B cell (primary cell): ENCODE results near the gene ARL16. TPM values are rescaled to one million over a fixed set of nuclear protein-coding genes. Genes with fewer than 3 reads are reported as not detected.

Experiments used
- ATAC-seq: fragments of 200-7000 bp; cut with Tn5 transposase; one replicate; pipeline ENCODE4 v1.10.0; 2021; ENCODE audit warnings: low read depth, mild to moderate bottlenecking, moderate number of reproducible peaks, moderate library complexity
- CTCF ChIA-PET: fragments of 350-600 bp; sonication (Branson Sonifier 250); formaldehyde crosslinking; loops from one replicate; lab custom pipeline; 2021; ENCODE audit warnings: antibody characterized with exemption, inconsistent platforms; lab: Charles Lee
- POLR2A ChIA-PET: fragments of 350-600 bp; sonication (Branson Sonifier 250); formaldehyde crosslinking; loops from one replicate; lab custom pipeline; 2021; ENCODE audit warnings: antibody characterized with exemption; lab: Charles Lee
- DNase-seq: peaks from one replicate; pipeline ENCODE4 v3.0.0; 2013
- H2AFZ ChIP-seq: 2 replicates; pipeline ENCODE4 v1.6.1; 2012; ENCODE audit warnings: mild to moderate bottlenecking, low read depth, low read length; ENCODE audit not compliant: insufficient read depth, poor library complexity, severe bottlenecking
- H3K27ac ChIP-seq, 2 donors: 1 replicate in 1 of 2; 2 replicates in 1 of 2; pipeline ENCODE4 v1.5.1; 2012 to 2013; ENCODE audit warnings: low read length in 2 of 2, mild to moderate bottlenecking in 2 of 2, moderate library complexity in 1 of 2
- H3K27me3 ChIP-seq, 4 experiments: fragments of 200-600 bp in 1 of 4; sonication (generic) in 1 of 4; replicated peaks in 1 of 4; 1 replicate in 2 of 4; 2 replicates in 2 of 4; pipeline versions ENCODE4 v1.6.1 to v1.7.0; 2013 to 2016; ENCODE audit warnings: low read length in 3 of 4, mild to moderate bottlenecking in 2 of 4, mixed read lengths in 1 of 4, moderate library complexity in 1 of 4; ENCODE audit not compliant: insufficient read depth in 4 of 4, control insufficient read depth in 3 of 4; ENCODE audit errors: control extremely low read depth in 1 of 4
- H3K36me3 ChIP-seq, 2 experiments: replicated peaks in 1 of 2; 1 replicate in 1 of 2; 2 replicates in 1 of 2; pipeline versions ENCODE4 v1.6.1 to v1.7.1; 2013; ENCODE audit warnings: low read length in 1 of 2; ENCODE audit not compliant: insufficient read depth in 2 of 2, control insufficient read depth in 1 of 2; ENCODE audit errors: control extremely low read depth in 1 of 2, extremely low read depth in 1 of 2
- H3K4me1 ChIP-seq, 2 donors: fragments of 200-600 bp in 1 of 2; sonication (generic) in 1 of 2; 1 replicate in 1 of 2; 2 replicates in 1 of 2; pipeline versions ENCODE4 v1.5.1 to v1.6.1; 2013 to 2017; ENCODE audit warnings: low read length in 2 of 2; ENCODE audit not compliant: control insufficient read depth in 2 of 2, insufficient read depth in 2 of 2
- H3K4me2 ChIP-seq: replicated peaks from 2 replicates; pipeline ENCODE3; 2012; ENCODE audit warnings: mild to moderate bottlenecking, low read depth, low read length; ENCODE audit not compliant: poor library complexity, severe bottlenecking
- H3K4me3 ChIP-seq, 5 experiments: fragments of 200-600 bp in 1 of 5; sonication (generic) in 1 of 5; 1 replicate in 3 of 5; 2 replicates in 2 of 5; pipeline versions ENCODE4 v1.5.1 to v1.7.0; 2011 to 2016; ENCODE audit warnings: low read length in 4 of 5, mild to moderate bottlenecking in 4 of 5, low read depth in 2 of 5, control low read depth in 1 of 5, moderate library complexity in 1 of 5; ENCODE audit not compliant: insufficient read depth in 1 of 5; ENCODE audit errors: control extremely low read depth in 1 of 5, extremely low read depth in 1 of 5
- H3K79me2 ChIP-seq: fragments of 200-600 bp; sonication (generic); one replicate; pipeline ENCODE4 v1.6.0; 2016; ENCODE audit warnings: low read length; ENCODE audit not compliant: control insufficient read depth, insufficient read depth
- H3K9ac ChIP-seq: fragments of 200-600 bp; sonication (generic); 2 replicates; pipeline ENCODE4 v1.6.1; 2017; ENCODE audit warnings: mild to moderate bottlenecking, low read length, moderate library complexity
- H3K9me3 ChIP-seq, 3 donors: one replicate each; pipeline versions ENCODE4 v1.6.1 to v1.7.1; 2013; ENCODE audit warnings: low read length in 2 of 3; ENCODE audit not compliant: control insufficient read depth in 2 of 3, insufficient read depth in 1 of 3; ENCODE audit errors: control extremely low read depth in 1 of 3
- H4K20me1 ChIP-seq: 2 replicates; pipeline ENCODE4 v1.6.0; 2012; ENCODE audit warnings: mild to moderate bottlenecking, low read length; ENCODE audit not compliant: insufficient read depth, control insufficient read depth, poor library complexity, severe bottlenecking
- H3K27ac Mint-ChIP-seq: one replicate; pipeline ENCODE4 v1.8.0; 2021; ENCODE audit warnings: mixed read lengths
- H3K27me3 Mint-ChIP-seq: one replicate; pipeline ENCODE4 v1.8.0; 2021; ENCODE audit warnings: mixed read lengths
- H3K4me1 Mint-ChIP-seq: one replicate; pipeline ENCODE4 v1.8.0; 2021; ENCODE audit warnings: mixed read lengths
- H3K4me3 Mint-ChIP-seq: one replicate; pipeline ENCODE4 v1.8.0; 2021; ENCODE audit warnings: mixed read lengths
- H3K9me3 Mint-ChIP-seq: one replicate; pipeline ENCODE4 v1.8.0; 2022; ENCODE audit warnings: mixed read lengths; ENCODE audit not compliant: insufficient read depth
- CTCF ChIP-seq: fragments of 200-600 bp; IDR thresholded peaks from one replicate; pipeline ENCODE4 v1.8.0; 2022; ENCODE audit warnings: antibody characterized with exemption, mild to moderate bottlenecking
- EZH2 ChIP-seq: IDR thresholded peaks from 2 replicates; pipeline ENCODE4 v1.6.1; 2012; ENCODE audit warnings: borderline replicate concordance, low read depth, mild to moderate bottlenecking, moderate library complexity, low read length; ENCODE audit not compliant: insufficient read depth, poor library complexity, severe bottlenecking
- WGBS: methylation state at CpG from one replicate; pipeline ENCODE4 v1.1.5; 2013; ENCODE audit warnings: missing lambda C conversion rate; ENCODE audit not compliant: insufficient coverage; 5-methylcytosine and 5-hydroxymethylcytosine counted together
- intact Hi-C: fragments of 100-400 bp; cut with micrococcal nuclease; formaldehyde crosslinking; loops from one replicate; pipeline ENCODE4 v1.10.0; 2022
- polyA plus RNA-seq: library from polyadenylated mRNA; depleted of rRNA; stranded (reverse); fragments of >200 nt; gene quantifications from 2 replicates; pipeline ENCODE4 v1.2.3, GENCODE V29; 2012
- total RNA-seq, 2 donors: library from RNA; stranded (reverse); fragments of 120-200 nt in 1 of 2; gene quantifications; 1 replicate in 1 of 2; 2 replicates in 1 of 2; pipeline versions ENCODE4 v1.2.3 to v1.2.4, GENCODE V29; 2013 to 2022

Gene ARL16
- total and polyA plus RNA-seq, 2 donors (not counting 1 experiment from before 2014, with no cell fraction given), result 32.5 to 101 TPM

- peaks cover 15% of the 10 kb centered on the region for H4K20me1 ChIP-seq
- H3K79me2 ChIP-seq, result peaks cover 30% of the 10 kb centered on the region
- H3K4me1 Mint-ChIP-seq, result peaks cover 17% of the 10 kb centered on the region
- H3K4me1 ChIP-seq, result peaks cover 11 to 25% of the 10 kb centered on the region in 2 donors
- H3K36me3 ChIP-seq, result no peaks in the 10 kb centered on the region
- ChIA-PET CTCF (no interaction called here), POLR2A (interaction anchor here (0.7 kb wide), 1 partner anchor 214 kb away, joined by 6 read pairs; no protein-coding TSS in a partner anchor)
- H3K27me3 ChIP-seq, result no peaks in the 10 kb centered on the region
- H3K27ac ChIP-seq, result no peak overlapping the region
- TF ChIP-seq CTCF, result no peak
- no peak for TF ChIP-seq EZH2
- H3K9me3 ChIP-seq, result no peaks in the 10 kb centered on the region
- ATAC-seq, result no peak
- no peak overlapping the region for H3K4me3 ChIP-seq
- no CpG with 5 or more reads among the region's 4 CpGs for whole genome bisulfite sequencing
- intact Hi-C loops, result no loop called here
- no peak overlapping the region for H3K9ac ChIP-seq
- no peaks in the 10 kb centered on the region for H3K9me3 Mint-ChIP-seq
- DNase-seq, result no peak
- H3K27ac Mint-ChIP-seq, result no peak overlapping the region
- no peak overlapping the region for H3K4me2 ChIP-seq
- H3K27me3 Mint-ChIP-seq, result no peaks in the 10 kb centered on the region
- peak overlapping the region; percentile 64 for H3K4me3 Mint-ChIP-seq
- no peak overlapping the region for H2AFZ ChIP-seq
These were observed 44.9 kb downstream of the ARL16 start for GRCh38 chr17:81638683-81639082.

GRCh38 chr17:81636505-81637288, 46.9 kb downstream of the ARL16 start, which contains the start of the genes NPLOC4 and TSPAN10:
TSS of gene NPLOC4 (minus strand) at chr17:81637112. CDS start at chr17:81636930, 182 bp downstream.
TSS of gene TSPAN10 (plus strand) at chr17:81637196. CDS start at chr17:81642413, 5,217 bp downstream.
- peak within 1 kb of the TSS; percentile 95 for H3K4me3 Mint-ChIP-seq
- H3K9me3 Mint-ChIP-seq, result no peaks in the 10 kb centered on the region
- Histone ChIP-seq H3K27ac (peak within 1 kb of the TSS in 1 of 2 donors; percentile 81), H3K27me3 (no peaks in the 10 kb centered on the region), H3K9ac (peak within 1 kb of the TSS; percentile 89), H3K4me2 (peak within 1 kb of the TSS; percentile 87), H3K4me1 (peaks cover 11 to 25% of the 10 kb centered on the region in 2 donors), H3K9me3 (no peaks in the 10 kb centered on the region), H3K4me3 (peak within 1 kb of the TSS; percentile 45 to 88 (median 77)), H4K20me1 (peaks cover 22% of the 10 kb centered on the region), H3K36me3 (no peaks in the 10 kb centered on the region), H3K79me2 (peaks cover 47% of the 10 kb centered on the region), H2AFZ (peak within 1 kb of the TSS; percentile 85)
- CTCF ChIA-PET, result no interaction called here
- peak; percentile 94 for ATAC-seq
- H3K27ac Mint-ChIP-seq, result peak within 1 kb of the TSS; percentile 89
- DNase-seq, result peak; percentile 91
- intact Hi-C loops, result loop anchor here (1.0 kb wide), 1 partner anchor 30 kb away; the partner anchor contains the start of genes CCDC137 and OXLD1
- H3K27me3 Mint-ChIP-seq, result no peaks in the 10 kb centered on the region
- POLR2A ChIA-PET, result no interaction called here
- peaks cover 21% of the 10 kb centered on the region for H3K4me1 Mint-ChIP-seq
- WGBS, result under 1% methylated on average over 73 of the region's 77 CpGs
- TF ChIP-seq CTCF (no peak), EZH2 (no peak)
